ENCODE results near the gene GRK3. TPM values are rescaled to one million over a fixed set of nuclear protein-coding genes. Genes with fewer than 3 reads are reported as not detected.
A peak's percentile ranks its signal among the peaks of the same experiment; 100 is the strongest.

The GRK3 gene
- total RNA-seq, 1 donor from 2014 or later = 3.7 TPM

GRCh38 chr22:25752615-25753214 is 188.2 kb downstream of the GRK3 start:
- intact Hi-C loops (cut with DNase I) = no loop called here
- ATAC-seq (ENCODE audit: poor library complexity) (no peak), DNase-seq (no peak)

- intact Hi-C loops (cut with DNase I) = no loop called here
- ATAC-seq (ENCODE audit: poor library complexity) (no peak), DNase-seq (no peak)
Measured at GRCh38 chr22:25753252-25753651, 188.8 kb downstream of the GRK3 start.

DNA sequence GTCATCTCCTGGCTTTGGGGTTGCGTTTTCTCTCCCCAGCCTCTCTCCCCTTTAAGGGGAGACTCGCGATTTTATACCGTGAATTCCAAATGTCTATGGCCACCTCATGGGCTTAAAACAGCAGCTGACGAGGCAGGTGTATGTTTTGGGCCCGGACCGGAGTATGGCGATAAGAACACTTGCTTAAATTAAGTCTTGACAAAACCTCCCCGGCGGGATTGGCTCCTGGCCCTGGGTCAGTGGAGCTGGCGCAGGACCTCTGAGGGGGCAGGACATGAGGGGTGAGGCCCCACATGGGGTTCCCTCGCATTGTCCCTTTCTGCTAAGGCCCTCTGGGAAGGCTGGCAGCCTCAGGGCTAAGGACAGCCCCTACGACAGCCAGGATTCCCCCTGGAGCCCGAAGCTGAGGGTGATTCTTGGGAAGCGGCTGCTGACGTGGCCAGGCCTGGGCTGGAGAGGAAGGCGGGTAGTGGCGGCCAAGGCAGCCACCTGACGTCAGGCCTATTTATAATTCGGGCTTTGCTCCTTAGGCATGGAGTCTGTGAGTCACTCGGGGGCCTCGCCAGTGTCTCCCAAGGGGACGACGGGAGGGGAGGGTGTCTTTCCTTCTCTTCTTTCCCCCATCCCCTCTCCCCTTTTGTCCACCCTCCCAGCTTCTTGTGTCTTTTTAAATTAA is 190.2 kb downstream of the GRK3 start:
- peak; percentile 93 for ATAC-seq (ENCODE audit: poor library complexity)
- intact Hi-C loops (cut with DNase I) = no loop called here
- peak; percentile 84 for DNase-seq

GRCh38 chr22:25757686-25758085 is 193.2 kb downstream of the GRK3 start:
- DNase-seq (no peak), ATAC-seq (ENCODE audit: poor library complexity) (no peak)
- intact Hi-C loops (cut with DNase I) = no loop called here

DNA sequence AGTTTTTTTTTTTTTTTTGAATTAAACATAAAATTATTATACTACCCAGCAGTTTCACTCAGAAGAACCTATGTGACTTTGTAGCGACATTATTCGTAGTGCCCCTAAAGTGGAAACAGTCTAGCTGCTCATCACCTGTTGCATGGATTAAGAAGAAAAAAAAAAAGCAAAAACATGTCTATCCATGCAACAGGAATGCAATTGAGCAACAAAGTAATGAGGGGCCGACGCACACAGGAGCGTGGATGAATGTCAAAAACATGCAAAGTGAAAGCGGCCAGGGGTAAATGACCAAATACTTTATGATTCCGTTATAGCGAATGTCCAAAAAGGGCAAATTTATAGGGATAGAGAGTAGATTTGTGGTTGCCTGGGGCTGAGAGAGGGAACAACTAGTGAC is 193.8 kb downstream of the GRK3 start:
- intact Hi-C loops (cut with DNase I) = no loop called here
- DNase-seq (no peak), ATAC-seq (ENCODE audit: poor library complexity) (no peak)

DNA sequence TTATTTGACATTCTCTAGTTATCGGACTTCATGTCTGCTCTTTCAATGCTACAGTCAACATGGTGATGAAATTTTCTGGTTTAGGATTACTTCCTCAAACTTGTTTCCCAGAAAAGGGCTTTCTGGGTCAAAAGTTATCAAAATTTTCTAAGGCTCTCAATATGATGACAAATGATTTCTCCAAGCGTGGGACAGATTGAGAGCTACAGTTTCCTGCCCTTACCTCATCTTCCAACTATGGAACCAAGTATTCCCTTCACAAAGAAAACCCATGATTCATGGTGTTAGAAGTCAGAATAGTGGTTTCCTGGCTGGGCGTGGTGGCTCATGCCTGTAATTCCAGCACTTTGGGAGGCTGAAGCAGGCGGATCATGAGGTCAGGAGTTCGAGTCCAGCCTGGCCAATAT is 195.4 kb downstream of the GRK3 start:
- intact Hi-C loops (cut with DNase I) = no loop called here
- no peak for ATAC-seq (ENCODE audit: poor library complexity)
- DNase-seq = no peak

DNA sequence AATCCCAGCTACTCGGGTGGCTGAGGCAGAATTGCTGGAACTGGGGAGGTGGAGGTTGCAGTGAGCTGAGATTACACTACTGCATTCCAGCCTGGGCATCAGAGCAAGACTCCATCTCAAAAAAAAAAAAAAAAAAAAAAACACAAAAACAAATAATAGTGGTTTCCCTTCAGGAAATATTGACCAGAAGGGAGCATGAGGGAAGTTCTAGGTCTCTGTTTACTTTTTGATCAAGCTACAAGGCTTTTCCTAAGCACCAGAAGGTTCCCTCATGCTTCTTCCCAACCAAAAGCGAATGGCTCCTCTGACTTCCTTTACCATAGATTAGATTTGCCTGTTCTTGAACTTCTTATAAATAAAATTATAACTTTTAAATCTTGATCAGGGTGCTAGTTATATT is 195.8 kb downstream of the GRK3 start:
- DNase-seq = no peak
- intact Hi-C loops (cut with DNase I) = no loop called here
- ATAC-seq (ENCODE audit: poor library complexity) = no peak

DNA sequence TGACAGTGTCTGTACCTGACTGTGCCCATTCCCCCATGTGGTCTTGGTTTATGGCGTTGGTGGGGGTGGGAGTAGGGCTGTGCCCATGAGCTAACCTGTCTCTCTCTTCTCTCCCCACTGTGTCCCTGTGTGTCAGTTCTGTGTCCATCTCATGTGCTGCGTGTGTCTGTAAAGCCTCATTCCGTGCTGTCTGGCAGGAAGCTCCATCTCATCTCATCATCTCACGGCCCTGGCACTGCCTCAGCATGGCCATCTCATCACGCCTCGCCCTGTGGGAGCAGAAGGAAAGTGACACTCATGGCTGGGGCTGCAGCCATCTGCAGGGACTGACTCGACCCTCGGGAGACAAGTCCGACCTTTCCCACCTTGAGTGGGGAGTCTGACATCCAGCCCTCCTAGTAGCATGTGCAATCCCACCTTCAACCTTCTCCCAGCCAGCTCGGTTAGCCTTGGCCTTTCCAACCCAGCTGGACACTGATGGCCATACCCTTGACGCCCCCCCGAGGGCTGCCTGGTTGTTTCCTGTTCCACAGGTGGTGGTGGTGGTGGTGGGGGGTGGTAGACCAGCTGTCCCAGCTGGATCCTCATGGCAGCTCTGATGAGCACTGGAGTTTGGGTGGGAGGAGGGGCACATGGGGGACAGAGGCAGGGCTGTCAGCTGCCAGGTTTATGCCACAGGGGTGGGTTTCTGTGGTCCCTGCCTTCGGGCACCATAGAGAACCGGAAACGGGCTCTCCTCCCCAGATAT is 196.5 kb downstream of the GRK3 start:
- intact Hi-C loops (cut with DNase I) = no loop called here
- DNase-seq = no peak

GRCh38 chr22:25762147-25762546 is 197.7 kb downstream of the GRK3 start:
- ATAC-seq (ENCODE audit: poor library complexity) (peak; percentile 79), DNase-seq (no peak)
- intact Hi-C loops (cut with DNase I) = no loop called here

More for the DNA sequence above, 196.5 kb downstream of the GRK3 start:
- peak; percentile 14 for ATAC-seq (ENCODE audit: poor library complexity)

DNA sequence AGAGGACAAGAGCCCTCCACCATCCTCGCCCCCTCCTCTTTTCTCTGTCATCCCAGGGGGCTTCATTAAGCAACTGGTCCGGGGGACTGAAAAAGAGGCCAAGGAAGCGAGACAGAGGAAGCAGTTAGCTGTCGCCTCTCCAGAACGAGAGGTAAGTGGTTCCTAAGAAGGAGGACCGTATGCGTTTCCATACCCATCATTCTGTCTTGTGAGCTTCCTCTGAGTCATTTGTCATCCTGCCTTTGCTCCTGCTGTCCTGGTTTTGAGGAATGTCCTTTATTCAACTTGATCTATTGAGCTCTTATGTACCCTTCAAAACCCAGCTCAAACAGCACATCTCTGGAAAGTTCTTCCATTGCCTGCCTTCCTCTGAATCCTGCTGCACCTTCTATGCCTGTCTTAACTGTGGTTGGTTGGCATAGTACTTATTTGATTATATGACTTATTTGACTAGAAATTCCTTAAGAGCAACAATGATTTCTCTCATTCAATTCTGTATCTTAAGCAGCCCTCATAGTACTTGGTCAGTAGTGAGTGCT is 198.8 kb downstream of the GRK3 start:
- no peak for ATAC-seq (ENCODE audit: poor library complexity)
- DNase-seq = no peak
- intact Hi-C loops (cut with DNase I) = no loop called here

- intact Hi-C loops (cut with DNase I) = no loop called here
- DNase-seq = no peak
- no peak for ATAC-seq (ENCODE audit: poor library complexity)
Measured at GRCh38 chr22:25764270-25765015, 200.0 kb downstream of the GRK3 start.

DNA sequence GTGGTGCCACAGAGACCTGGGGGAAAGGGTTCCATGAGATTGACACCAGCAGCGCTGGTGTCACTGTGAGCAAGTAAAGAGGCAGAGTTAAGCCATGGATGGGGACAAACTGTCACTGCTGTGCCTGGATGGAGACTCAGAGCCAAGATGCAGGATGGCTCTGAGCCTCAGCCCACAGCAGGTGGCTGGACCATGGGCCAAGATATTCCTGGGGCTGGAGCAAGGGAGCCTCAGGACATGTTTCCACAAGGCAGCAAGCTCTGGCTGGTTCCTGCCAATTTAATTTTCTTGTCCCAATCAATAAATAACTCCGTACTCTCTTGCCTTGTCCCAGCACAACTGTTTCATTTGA is 200.5 kb downstream of the GRK3 start:
- intact Hi-C loops (cut with DNase I) = no loop called here
- no peak for DNase-seq

DNA sequence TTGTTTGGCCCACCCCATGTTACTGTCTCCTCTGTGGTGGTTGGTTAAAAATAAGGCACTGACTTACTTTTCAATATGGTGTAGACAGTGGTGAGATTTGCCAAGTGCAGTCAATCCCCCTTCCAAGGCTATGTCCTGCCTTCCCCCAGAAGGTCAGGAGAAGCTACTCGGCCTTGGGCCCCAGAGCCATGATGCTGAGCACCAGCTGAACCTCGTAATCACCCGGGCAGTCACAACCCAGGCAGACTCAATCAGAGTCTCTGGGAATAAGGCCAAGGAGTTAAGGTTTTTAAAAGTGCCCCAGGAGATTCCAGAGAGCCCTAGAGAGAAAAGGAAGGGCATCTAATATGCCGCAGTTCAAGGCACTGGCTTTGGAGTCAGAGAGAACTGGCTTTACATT is 201.3 kb downstream of the GRK3 start:
- no peak for ATAC-seq (ENCODE audit: poor library complexity)

More for the DNA sequence above, 200.5 kb downstream of the GRK3 start:
- ATAC-seq (ENCODE audit: poor library complexity) = no peak

DNA sequence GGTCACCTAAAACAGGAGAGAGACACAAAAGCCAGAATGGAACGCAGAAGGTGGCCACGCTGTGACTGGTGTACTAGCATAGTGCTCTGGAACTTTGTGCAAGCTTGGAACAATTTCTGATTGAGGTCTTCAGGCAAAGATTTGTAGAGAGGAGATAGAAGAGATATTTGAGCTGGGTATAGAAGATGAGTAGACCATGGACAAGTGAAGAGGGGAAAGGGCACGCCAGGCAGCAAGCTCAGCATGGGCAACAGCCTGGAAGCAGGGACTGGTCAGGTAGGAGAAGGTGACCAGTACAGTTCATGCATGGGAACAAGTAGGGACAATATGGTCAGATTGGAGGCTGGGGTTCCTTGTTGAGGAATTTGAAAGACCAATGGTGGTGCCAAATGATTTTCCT is 201.9 kb downstream of the GRK3 start:
- no peak for DNase-seq
- no peak for ATAC-seq (ENCODE audit: poor library complexity)
- intact Hi-C loops (cut with DNase I) = no loop called here

More for the DNA sequence above, 201.3 kb downstream of the GRK3 start:
- no peak for DNase-seq
- intact Hi-C loops (cut with DNase I) = no loop called here

DNA sequence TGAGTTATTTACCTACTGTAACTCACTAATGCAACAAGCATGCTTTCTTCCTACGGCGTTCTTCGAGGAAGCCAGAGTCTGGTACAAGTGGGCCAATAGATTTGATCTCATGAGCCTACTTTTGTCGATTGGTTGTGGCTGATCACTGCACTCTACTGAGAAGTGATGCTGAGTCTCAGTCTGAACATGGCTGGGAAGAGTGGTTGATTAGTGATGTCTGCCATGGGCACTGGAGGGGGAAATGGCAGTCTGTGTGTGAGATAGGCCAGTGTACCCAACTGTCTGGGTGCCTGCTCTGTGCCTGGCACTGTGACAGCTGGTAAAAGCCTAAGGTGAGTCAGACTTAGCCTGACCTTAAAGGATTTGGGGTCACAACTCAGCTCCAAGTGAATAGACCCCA is 205.9 kb downstream of the GRK3 start:
- ATAC-seq (ENCODE audit: poor library complexity) (no peak), DNase-seq (no peak)
- intact Hi-C loops (cut with DNase I) = loop anchor here (5.0 to 10.0 kb wide), 2 partner anchors 66 to 308 kb away; no protein-coding TSS in a partner anchor

GRCh38 chr22:25772288-25772687 is 207.8 kb downstream of the GRK3 start:
- DNase-seq = no peak
- intact Hi-C loops (cut with DNase I) = loop anchor here (5.0 to 10.0 kb wide), 2 partner anchors 67 to 310 kb away; no protein-coding TSS in a partner anchor
- ATAC-seq (ENCODE audit: poor library complexity) = no peak

GRCh38 chr22:25774575-25775026 is 210.1 kb downstream of the GRK3 start:
- no peak for ATAC-seq (ENCODE audit: poor library complexity)
- DNase-seq = no peak
- intact Hi-C loops (cut with DNase I) = loop anchor here (5.0 to 10.0 kb wide), 2 partner anchors 70 to 312 kb away; no protein-coding TSS in a partner anchor

GRCh38 chr22:25775531-25775930 is 211.1 kb downstream of the GRK3 start:
- ATAC-seq (ENCODE audit: poor library complexity) (no peak), DNase-seq (no peak)
- intact Hi-C loops (cut with DNase I) = loop anchor here (10.0 kb wide), 1 partner anchor 71 kb away; no protein-coding TSS in a partner anchor

- DNase-seq (no peak), ATAC-seq (ENCODE audit: poor library complexity) (no peak)
- intact Hi-C loops (cut with DNase I) = loop anchor here (10.0 kb wide), 1 partner anchor 73 kb away; no protein-coding TSS in a partner anchor
Measured at GRCh38 chr22:25777411-25777810, 212.9 kb downstream of the GRK3 start.

All from Right ventricle myocardium superior (tissue), 1 donor.